Stimulated activated naive B cell treated with anti-CD40 and anti-IgM and Interleukin-4, amounts not matched to agents 10 μg/mL and 1 μg/mL and 100 μg/mL, for 72 hours (primary cell): Measurements from ENCODE around the gene SH3BP1.
"Not testable (repeated sequence)": the region's sequence is repeated elsewhere in the genome, so short reads cannot be mapped to it uniquely, and the experiment has no call there.

Experiments
- ATAC-seq, 2 donors: fragments of 150-1000 bp; cut with Tn5 transposase; replicated peaks; 2 replicates each; pipeline ENCODE4 v1.10.0; 2021; ENCODE audit warnings: moderate library complexity in 1 of 2
- DNase-seq: peaks from one replicate; pipeline ENCODE4 v3.0.0; 2021
- H3K27ac Mint-ChIP-seq: one replicate; pipeline ENCODE4 v1.8.0; 2022; ENCODE audit warnings: mild to moderate bottlenecking, mixed read lengths
- H3K27me3 Mint-ChIP-seq, 2 donors: one replicate each; pipeline ENCODE4 v1.8.0; 2022; ENCODE audit warnings: mixed read lengths in 2 of 2
- H3K36me3 Mint-ChIP-seq, 2 donors: one replicate each; pipeline ENCODE4 v1.8.0; 2022; ENCODE audit warnings: mixed read lengths in 2 of 2, mild to moderate bottlenecking in 1 of 2
- H3K4me1 Mint-ChIP-seq, 2 donors: one replicate each; pipeline ENCODE4 v1.8.0; 2022; ENCODE audit warnings: mixed read lengths in 2 of 2, mild to moderate bottlenecking in 1 of 2
- H3K4me3 Mint-ChIP-seq, 2 donors: one replicate each; pipeline ENCODE4 v1.8.0; 2022; ENCODE audit warnings: mild to moderate bottlenecking in 2 of 2, mixed read lengths in 2 of 2, moderate library complexity in 1 of 2
- H3K9me3 Mint-ChIP-seq, 2 donors: one replicate each; pipeline ENCODE4 v1.8.0; 2022; ENCODE audit warnings: mixed read lengths in 2 of 2, mild to moderate bottlenecking in 1 of 2

SH3BP1 gene

DNA sequence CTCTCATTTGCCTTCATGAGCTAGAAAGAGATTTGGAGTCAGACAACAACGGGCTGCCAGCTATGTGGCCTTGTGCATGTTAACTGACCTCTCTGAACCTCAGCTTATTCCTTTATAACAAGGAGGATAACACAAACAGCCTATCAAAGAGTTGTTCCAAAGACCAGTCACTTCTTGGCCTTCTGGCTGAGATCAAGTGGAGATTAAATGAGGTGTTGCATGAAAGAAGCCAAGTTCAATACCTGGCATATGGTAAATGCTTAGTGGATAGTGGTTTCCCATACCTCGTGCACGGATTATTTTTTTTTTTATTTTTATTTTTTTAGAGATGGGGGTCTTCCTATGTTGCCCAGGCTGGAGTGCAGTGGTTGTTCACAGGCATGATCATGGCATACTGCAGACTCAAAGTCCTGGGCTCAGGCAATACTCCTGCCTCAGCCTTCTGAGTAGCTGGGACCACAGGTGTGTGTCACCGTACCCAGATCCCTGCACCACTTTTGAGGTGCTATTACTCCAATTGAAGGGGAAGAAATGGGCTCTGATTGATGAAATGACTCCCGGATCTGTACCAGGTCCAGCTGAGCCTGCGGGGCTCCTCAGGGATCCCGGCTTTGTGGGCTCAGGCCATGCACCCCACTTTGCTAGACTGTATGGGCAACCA lies 40.9 kb downstream of the SH3BP1 start:
- ATAC-seq = no peak
- Mint-ChIP-seq H3K27ac (no peak overlapping the region), H3K9me3 (no peaks in the 10 kb centered on the region), H3K4me3 (no peak overlapping the region), H3K36me3 (peaks cover 6 to 10% of the 10 kb centered on the region in 2 donors), H3K27me3 (no peaks in the 10 kb centered on the region), H3K4me1 (peaks cover 28 to 49% of the 10 kb centered on the region in 2 donors)
- DNase-seq = no peak

DNA sequence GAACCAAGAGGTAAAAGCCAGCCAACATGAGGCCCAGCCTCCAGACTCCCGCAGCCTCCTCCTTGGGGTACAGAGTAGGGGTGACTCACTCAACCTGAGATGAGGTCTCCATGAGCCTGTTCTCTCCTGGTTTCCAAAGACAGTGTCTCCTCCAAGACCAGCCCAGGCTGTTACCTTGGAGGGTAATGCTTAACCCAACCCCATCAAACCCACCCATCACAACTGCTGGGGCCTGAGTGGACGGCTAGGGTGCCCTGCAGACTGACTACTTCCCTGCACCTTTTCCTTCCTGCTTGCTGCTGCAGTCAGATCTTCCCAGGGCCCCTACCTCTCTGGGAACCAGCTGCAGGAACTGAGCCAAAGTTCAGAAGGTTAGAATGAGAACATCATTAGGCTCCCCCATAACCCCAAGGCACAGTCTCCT lies 41.5 kb downstream of the SH3BP1 start:
- Mint-ChIP-seq H3K9me3 (no peaks in the 10 kb centered on the region), H3K4me1 (peaks cover 22 to 42% of the 10 kb centered on the region in 2 donors), H3K27ac (peak overlapping the region; percentile 32), H3K4me3 (no peak overlapping the region), H3K27me3 (no peaks in the 10 kb centered on the region), H3K36me3 (peaks cover 6 to 10% of the 10 kb centered on the region in 2 donors)
- no peak for ATAC-seq
- no peak for DNase-seq

DNA sequence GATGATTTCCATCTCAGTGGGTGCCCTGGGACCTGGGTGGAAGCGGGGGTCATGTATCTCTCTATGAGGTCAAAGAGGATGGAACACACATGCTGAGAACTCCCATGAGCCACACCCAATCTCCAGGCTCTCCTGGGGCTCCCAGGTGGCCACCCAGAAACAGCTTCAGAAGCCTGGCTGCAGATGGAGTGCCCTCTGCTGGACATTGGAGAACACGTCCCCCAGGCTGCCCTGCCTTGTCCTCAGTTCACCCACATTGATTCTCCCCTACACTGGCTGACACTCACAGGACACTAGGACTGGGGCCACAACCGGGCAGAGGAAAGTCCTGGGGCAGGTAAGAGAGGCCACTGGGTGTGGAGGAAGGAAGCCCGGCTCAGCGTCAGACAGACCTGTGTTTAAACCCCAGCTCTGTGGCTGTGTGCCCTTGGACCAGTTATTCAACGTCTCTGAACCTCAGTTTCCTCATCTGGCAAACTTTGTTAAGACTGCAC lies 42.1 kb downstream of the SH3BP1 start:
- ATAC-seq (peak; percentile 37 to 41), DNase-seq (peak; percentile 64)
- Mint-ChIP-seq H3K9me3 (no peaks in the 10 kb centered on the region), H3K4me3 (no peak overlapping the region), H3K36me3 (peaks cover 6 to 11% of the 10 kb centered on the region in 2 donors), H3K4me1 (peaks cover 21 to 37% of the 10 kb centered on the region in 2 donors), H3K27me3 (no peaks in the 10 kb centered on the region), H3K27ac (peak overlapping the region; percentile 32)

DNA sequence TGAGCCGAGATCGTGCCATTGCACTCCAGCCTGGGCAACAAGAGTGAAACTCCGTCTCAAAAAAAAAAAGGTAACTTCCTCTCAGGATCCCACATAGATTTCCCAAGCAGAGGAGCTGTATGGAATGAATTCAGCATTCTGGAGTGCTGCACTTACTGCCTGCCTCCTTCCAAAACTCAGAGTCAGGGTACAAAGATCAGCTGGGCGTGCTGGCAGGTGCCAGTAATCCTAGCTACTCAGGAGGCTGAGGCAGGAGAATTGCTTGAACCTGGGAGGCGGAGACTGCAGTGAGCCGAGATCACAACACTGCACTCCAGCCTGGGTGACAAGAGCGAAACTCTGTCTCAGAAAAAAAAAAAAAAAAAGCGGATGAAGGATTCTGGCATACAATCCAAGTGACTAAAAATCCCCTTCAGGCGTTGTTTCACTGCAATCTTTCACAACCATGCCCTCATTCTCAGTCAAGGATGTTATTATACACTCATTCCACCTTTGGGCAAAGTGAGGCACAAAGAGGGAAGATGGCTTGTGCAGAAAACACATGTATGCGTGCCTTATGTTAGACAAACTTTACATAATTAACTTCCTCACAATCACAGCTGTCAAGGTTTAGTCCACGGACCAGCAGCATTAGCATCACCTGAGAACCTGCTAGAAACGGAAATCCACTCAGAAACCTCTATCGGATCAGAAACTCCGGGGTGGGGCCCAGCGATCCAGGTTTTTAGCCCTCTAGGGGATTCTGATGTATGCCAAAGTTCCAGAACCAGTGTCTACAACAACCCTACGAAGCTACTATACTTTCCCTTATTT lies 45.5 kb downstream of the SH3BP1 start:
- Mint-ChIP-seq H3K36me3 (peaks cover 10 to 18% of the 10 kb centered on the region in 2 donors), H3K4me3 (no peak overlapping the region), H3K27me3 (no peaks in the 10 kb centered on the region), H3K4me1 (peaks cover 20 to 27% of the 10 kb centered on the region in 2 donors), H3K27ac (peak overlapping the region; percentile 99), H3K9me3 (no peaks in the 10 kb centered on the region)
- no peak for ATAC-seq
- DNase-seq = no peak

DNA sequence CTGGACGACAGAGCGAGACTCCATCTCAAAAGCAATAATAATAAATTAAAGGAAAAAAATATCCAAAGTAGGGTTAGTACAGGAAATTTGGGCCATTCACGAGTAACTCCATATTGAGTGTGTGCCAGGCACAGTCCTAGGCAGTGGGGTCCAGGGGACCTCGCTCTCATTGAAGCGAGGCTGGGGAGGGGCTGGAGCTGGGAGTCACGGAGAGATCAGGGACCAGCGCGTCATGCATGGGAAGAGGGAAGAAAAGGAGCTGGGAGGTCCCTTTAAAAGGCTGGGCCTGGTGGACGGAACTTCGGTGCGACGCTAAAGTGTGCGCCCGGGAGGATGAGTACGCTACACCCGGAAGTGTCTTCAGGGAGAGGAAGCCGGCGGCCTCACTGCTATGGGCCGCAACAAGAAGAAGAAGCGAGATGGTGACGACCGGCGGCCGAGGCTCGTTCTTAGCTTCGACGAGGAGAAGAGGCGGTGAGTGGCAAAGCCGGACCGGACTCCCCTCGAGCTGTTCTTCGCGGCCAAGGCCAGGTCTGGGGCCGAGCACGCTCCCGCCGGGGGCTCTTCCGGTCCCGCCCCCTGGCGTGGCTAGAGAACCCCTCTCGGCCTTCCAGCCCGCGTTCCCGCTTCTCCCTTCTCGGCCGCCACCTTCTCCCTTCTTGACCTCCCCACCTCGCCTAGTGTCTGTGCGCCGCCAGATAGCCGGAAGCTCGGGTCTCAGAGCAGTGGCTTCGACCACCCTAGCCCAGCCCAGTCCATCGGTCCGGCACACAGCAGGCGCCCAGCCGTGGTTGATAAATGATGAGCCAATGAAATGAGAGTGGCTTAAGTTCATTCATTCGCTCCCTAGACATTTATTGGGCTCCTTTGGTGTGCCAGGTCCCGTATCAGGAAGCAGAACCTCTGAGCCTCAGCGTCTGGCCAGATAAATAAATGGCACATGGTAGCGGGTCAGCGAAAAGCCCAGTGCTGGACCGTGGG lies 46.8 kb downstream of the SH3BP1 start, which contains the start of gene NOL12:
TSS of gene NOL12 (plus strand) at position 342 of the 981 bp plus-strand sequence. CDS start at position 392, 50 bp downstream.
- peaks cover 16 to 28% of the 10 kb centered on the region in 2 donors for H3K36me3 Mint-ChIP-seq
- no peaks in the 10 kb centered on the region for H3K9me3 Mint-ChIP-seq
- DNase-seq (peak; percentile 75), ATAC-seq (peak; percentile 90 to 93)
- H3K4me3 Mint-ChIP-seq = peak within 1 kb of the TSS; percentile 89 to 100
- peak within 1 kb of the TSS; percentile 99 for H3K27ac Mint-ChIP-seq
- H3K4me1 Mint-ChIP-seq = peaks cover 16 to 21% of the 10 kb centered on the region in 2 donors
- H3K27me3 Mint-ChIP-seq = no peaks in the 10 kb centered on the region

DNA sequence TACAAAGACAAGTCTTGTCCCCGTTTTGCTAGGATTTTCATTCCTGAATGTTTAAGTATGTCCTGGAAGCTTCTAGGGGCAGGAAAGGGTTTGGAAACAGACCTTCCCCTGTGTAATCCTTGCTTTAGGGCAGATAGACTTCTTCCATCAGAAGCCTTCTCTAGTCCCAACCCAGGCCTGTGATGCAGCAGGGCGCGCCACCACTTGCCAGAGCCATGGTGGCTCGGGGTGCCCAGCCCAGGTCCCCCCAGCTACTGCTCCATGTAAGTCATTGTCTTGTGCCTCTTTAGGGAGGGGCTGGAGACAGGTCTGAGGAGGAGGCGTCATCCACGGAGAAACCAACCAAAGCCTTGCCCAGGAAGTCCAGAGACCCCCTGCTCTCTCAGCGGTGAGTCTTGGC lies 50.9 kb downstream of the SH3BP1 start:
- no peak overlapping the region for H3K27ac Mint-ChIP-seq
- DNase-seq (no peak), ATAC-seq (no peak)
- H3K4me3 Mint-ChIP-seq = no peak overlapping the region
- peaks cover 35 to 56% of the 10 kb centered on the region in 2 donors for H3K36me3 Mint-ChIP-seq
- H3K27me3 Mint-ChIP-seq = no peaks in the 10 kb centered on the region
- H3K9me3 Mint-ChIP-seq = no peaks in the 10 kb centered on the region
- H3K4me1 Mint-ChIP-seq = peaks cover 13 to 15% of the 10 kb centered on the region in 2 donors

DNA sequence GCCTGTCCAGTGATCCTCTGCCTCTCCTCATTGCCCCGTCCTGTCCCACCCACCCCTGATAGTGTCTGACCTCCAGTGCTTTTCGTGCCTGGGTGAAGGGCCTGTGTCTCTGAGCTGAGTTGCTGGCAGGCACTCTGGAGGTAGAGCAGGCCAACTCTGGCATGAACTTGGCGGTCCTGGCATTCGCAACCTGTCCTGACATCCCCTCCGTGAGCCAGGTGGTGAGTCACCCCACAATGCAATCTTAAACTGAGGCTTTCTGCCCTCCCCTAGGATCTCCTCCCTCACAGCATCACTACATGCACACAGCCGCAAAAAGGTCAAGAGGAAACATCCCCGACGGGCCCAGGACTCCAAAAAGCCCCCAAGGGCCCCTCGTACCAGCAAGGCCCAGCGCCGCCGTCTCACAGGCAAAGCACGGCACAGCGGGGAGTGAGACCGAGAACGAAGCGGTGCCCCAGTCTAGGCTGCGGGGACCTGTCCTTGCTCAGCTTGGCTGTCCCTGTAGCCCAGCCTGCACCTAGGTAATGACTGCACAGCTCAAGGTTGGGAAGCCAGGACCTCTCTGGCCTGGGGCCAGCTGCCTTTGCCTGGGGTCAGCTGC lies 51.5 kb downstream of the SH3BP1 start:
- Mint-ChIP-seq H3K36me3 (peaks cover 38 to 62% of the 10 kb centered on the region in 2 donors), H3K27ac (no peak overlapping the region), H3K4me3 (no peak overlapping the region), H3K9me3 (no peaks in the 10 kb centered on the region), H3K27me3 (no peaks in the 10 kb centered on the region), H3K4me1 (peaks cover 15 to 21% of the 10 kb centered on the region in 2 donors)
- DNase-seq (no peak), ATAC-seq (no peak)

DNA sequence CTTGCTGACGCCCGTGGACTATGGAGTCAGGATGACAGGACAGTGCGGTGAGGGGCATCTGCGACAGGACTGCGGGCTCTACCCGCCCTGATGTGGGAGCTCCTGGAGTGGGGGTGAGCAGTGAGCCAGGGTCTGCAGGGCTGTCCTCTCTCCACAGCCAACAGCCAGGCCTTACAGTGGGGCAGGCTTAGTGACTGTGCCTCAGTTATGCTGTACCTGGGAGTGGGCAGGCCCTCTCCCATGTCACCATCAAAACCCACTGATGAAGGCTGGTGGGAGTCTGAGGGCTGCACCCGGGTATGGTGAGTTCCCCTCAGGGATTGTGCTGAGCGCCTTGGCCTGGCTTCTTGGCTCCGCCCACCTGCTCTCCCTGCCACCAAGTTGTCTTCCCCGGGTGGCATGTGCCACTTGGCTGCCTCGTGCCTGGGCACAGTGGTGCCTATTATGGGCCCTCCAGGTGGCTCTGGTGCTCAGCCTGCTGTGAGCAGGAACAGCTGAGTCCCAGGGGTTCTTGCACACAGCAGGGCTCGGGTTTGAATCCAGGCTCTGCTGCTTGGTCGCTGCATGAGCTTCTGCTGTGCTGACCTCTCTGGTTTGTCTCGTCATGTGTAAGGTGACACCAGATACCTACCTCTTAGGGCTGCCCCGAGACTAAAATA lies 53.3 kb downstream of the SH3BP1 start:
- H3K4me3 Mint-ChIP-seq = no peak overlapping the region
- DNase-seq (no peak), ATAC-seq (no peak)
- H3K27me3 Mint-ChIP-seq = no peaks in the 10 kb centered on the region
- H3K9me3 Mint-ChIP-seq = no peaks in the 10 kb centered on the region
- peak overlapping the region; percentile 42 for H3K27ac Mint-ChIP-seq
- peaks cover 44 to 62% of the 10 kb centered on the region in 2 donors for H3K36me3 Mint-ChIP-seq
- H3K4me1 Mint-ChIP-seq = peaks cover 18 to 29% of the 10 kb centered on the region in 2 donors

DNA sequence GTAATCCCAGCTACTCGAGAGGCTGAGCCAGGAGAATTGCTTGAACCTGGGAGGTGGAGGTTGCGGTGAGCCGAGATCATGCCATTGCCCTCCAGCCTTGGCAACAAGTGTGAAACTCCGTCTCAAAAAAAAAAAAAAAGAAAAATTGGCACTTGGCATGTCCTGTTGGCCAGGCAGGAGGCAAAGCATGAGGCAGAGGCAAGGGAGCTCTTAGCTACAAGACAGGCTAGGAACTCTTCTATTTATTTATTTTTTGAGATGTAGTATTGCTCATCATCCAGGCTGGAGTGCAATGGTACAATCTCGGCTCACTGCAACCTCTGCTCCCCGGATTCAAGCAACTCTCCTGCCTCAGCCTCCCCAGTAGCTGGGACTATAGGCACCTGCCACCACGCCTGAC lies 54.7 kb downstream of the SH3BP1 start:
- not testable (repeated sequence) for H3K9me3 Mint-ChIP-seq, H3K27me3 Mint-ChIP-seq, H3K27ac Mint-ChIP-seq, ATAC-seq, H3K4me3 Mint-ChIP-seq, DNase-seq
- peaks cover 35 to 53% of the 10 kb centered on the region in 2 donors for H3K36me3 Mint-ChIP-seq
- peaks cover 12 to 20% of the 10 kb centered on the region in 2 donors for H3K4me1 Mint-ChIP-seq

DNA sequence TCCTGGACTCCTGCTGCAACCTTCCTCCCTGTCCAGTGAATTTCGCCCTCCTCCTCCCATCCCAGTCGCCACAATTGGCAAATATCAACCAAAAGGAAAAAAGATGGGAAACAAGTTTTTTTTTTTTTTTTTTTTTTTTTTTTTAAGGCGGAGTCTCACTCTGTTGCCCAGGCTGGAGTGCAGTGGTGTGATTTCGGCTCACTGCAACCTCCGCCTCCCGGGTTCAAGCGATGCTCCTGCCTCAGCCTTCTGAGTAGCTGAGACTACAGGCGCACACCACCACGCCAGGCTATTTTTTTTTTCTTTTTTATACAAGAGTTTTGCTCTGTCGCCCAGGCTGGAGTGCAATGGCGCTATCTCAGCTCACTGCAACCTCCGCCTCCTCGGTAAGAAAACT lies 56.8 kb downstream of the SH3BP1 start:
- not testable (repeated sequence) for H3K9me3 Mint-ChIP-seq, H3K27me3 Mint-ChIP-seq, H3K27ac Mint-ChIP-seq, DNase-seq
- ATAC-seq = peak in 1 of 2 donors; percentile 47
- Mint-ChIP-seq H3K36me3 (peaks cover 28 to 39% of the 10 kb centered on the region in 2 donors), H3K4me3 (peak overlapping the region; percentile 31 to 46), H3K4me1 (peaks cover 12 to 20% of the 10 kb centered on the region in 2 donors)

DNA sequence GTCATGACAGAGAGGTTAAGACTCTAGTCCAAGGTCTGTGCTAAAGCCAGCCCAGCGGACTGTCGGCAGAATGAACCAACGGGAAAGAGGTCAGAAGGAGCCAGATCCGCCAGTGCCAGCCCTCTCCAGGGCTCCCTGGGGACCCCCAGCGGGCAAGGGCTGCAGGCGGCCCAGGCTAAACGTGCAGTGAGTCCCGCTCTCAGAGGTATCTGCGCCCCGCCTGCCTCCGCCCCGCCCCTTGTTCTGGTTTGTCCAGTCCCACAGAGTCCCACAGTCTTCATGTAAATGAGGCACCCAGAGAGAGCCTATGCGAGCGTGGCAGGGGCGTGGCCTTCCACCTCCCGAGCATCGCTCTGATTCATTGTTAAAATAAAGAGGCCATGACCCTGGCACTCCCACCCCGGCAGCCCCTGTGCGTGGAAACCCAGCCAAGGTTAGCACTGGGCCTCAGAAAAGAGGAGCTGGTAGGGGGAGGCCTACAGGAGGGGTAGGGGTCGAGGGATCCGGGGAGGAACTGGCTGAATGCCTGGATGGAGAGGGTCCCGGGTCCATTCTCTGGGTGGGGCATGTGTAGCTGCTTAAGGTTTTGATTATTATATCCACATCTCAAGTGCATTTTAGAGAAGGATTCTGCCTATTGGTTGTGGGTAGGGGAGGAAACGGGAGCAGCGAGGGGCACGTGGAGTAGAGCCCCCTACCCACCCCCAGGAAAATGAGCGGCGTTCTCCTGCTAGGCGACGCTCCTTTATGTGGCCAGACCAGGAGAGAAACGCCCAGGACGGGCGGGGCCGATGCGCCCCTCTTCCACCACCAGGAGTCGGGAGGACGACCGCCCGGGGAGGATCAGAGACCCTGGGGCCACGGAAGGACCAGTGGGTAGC lies 57.4 kb downstream of the SH3BP1 start, which contains the start of gene TRIOBP:
TSS of gene TRIOBP (plus strand) at position 392 of the 881 bp plus-strand sequence. CDS start 4,318 bp downstream, outside the sequence.
- peak; percentile 76 for DNase-seq
- Mint-ChIP-seq H3K36me3 (peaks cover 25 to 33% of the 10 kb centered on the region in 2 donors), H3K9me3 (no peaks in the 10 kb centered on the region), H3K27me3 (no peaks in the 10 kb centered on the region), H3K4me1 (peaks cover 12 to 20% of the 10 kb centered on the region in 2 donors), H3K4me3 (peak within 1 kb of the TSS; percentile 31 to 46), H3K27ac (no peak within 1 kb of the TSS)
- ATAC-seq = peak; percentile 99

DNA sequence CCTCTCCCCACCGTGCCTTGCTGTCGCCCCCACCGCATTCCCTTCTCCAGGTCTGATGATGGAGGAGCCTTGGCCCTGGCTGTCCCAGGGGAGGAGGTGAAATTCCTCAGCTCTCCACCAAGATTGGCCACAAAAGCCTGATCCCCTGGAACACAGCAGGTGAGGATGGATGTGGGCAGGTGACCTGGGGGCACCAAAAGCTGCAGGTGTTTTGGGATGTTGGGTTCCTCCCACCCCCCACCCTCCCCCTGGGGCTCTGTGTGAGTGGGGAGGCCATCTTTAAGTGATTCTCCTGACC lies 58.0 kb downstream of the SH3BP1 start:
- Mint-ChIP-seq H3K27me3 (no peaks in the 10 kb centered on the region), H3K36me3 (peaks cover 21 to 28% of the 10 kb centered on the region in 2 donors), H3K27ac (no peak overlapping the region), H3K4me3 (no peak overlapping the region), H3K4me1 (peaks cover 12 to 20% of the 10 kb centered on the region in 2 donors), H3K9me3 (no peaks in the 10 kb centered on the region)
- no peak for ATAC-seq
- DNase-seq = no peak
